Muscle layer of duodenum (tissue), 2 donors: ENCODE results near the gene C16orf96.
"Not testable (repeated sequence)": the region's sequence is repeated elsewhere in the genome, so short reads cannot be mapped to it uniquely, and the experiment has no call there.

Experiments
- H3K27ac ChIP-seq: one replicate; pipeline ENCODE4 v1.7.0; 2013; ENCODE audit warnings: mild to moderate bottlenecking, low read length
- H3K27me3 ChIP-seq: one replicate; pipeline ENCODE4 v1.7.0; 2013; ENCODE audit warnings: low read depth, mild to moderate bottlenecking, control low read depth, low read length
- H3K36me3 ChIP-seq, 2 donors: one replicate each; pipeline ENCODE4 v1.7.0; 2013; ENCODE audit warnings: low read length in 2 of 2, control low read depth in 1 of 2, mild to moderate bottlenecking in 1 of 2; ENCODE audit not compliant: insufficient read depth in 2 of 2, control insufficient read depth in 1 of 2
- H3K4me1 ChIP-seq, 2 donors: one replicate each; pipeline ENCODE4 v1.7.0; 2013; ENCODE audit warnings: low read length in 2 of 2, mild to moderate bottlenecking in 2 of 2, control low read depth in 1 of 2, moderate library complexity in 1 of 2; ENCODE audit not compliant: insufficient read depth in 2 of 2, control insufficient read depth in 1 of 2
- H3K4me3 ChIP-seq, 2 donors: one replicate each; pipeline ENCODE4 v1.7.0; 2013; ENCODE audit warnings: low read length in 2 of 2, low read depth in 1 of 2, mild to moderate bottlenecking in 1 of 2
- H3K9me3 ChIP-seq, 2 donors: one replicate each; pipeline ENCODE4 v1.7.0; 2013; ENCODE audit warnings: low read length in 2 of 2, control low read depth in 1 of 2, mild to moderate bottlenecking in 1 of 2; ENCODE audit not compliant: control insufficient read depth in 1 of 2
- donor health status: healthy.

The C16orf96 gene

DNA sequence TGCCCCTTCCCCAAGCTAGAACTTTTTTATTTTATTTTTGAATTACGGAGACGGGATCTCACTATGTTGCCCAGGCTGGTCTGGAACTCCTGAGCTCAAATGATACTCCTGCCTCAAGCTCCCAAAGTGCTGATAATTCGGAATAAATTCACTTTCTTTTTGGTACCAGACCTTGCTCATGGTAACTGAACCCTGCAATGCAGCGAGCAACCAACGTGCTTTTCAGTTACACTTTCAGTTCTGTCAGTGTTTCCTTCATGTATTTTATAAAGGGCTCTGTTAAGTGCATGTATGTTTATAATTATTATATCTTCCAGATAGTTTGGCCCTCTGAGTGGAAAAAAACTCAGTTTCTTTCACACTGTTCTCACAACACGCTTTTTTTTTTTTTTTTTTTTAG lies 13.9 kb downstream of the C16orf96 start:
- no peaks in the 10 kb centered on the region for H3K4me1 ChIP-seq
- no peak overlapping the region for H3K4me3 ChIP-seq
- no peaks in the 10 kb centered on the region for H3K9me3 ChIP-seq
- no peak overlapping the region for H3K27ac ChIP-seq
- no peaks in the 10 kb centered on the region for H3K36me3 ChIP-seq
- H3K27me3 ChIP-seq = no peaks in the 10 kb centered on the region

DNA sequence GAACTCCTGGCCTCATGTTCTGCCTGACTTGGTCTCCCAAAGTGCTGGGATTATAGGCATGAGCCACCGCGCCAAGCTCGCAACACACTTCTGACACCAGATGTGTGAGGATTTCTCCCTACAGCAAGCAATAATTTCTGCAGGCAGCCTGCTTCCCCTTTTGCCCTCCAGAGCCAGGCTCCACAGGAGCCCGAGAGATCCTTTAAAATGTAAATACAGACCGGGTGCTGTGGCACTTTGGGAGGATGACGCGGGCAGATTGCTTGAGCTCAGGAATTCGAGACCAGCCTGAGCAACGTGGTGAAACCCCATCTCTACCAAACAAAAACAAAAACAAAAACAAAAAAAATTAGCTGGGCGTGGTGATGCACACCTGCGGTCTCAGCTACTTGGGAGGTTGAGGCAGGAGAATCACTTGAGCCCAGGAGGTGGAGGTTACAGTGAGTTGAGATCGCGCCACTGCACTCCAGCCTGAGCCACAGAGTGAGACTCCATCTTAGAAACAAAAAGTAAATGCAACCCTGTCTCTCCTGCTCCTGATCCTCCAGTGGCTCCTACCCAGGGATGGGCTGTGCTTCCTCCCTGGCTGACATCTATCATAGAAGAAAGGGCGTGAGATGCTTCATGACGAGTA lies 14.7 kb downstream of the C16orf96 start:
- H3K4me3 ChIP-seq = no peak overlapping the region
- H3K4me1 ChIP-seq = no peaks in the 10 kb centered on the region
- H3K27me3 ChIP-seq = no peaks in the 10 kb centered on the region
- H3K27ac ChIP-seq = no peak overlapping the region
- H3K36me3 ChIP-seq = no peaks in the 10 kb centered on the region
- no peaks in the 10 kb centered on the region for H3K9me3 ChIP-seq

DNA sequence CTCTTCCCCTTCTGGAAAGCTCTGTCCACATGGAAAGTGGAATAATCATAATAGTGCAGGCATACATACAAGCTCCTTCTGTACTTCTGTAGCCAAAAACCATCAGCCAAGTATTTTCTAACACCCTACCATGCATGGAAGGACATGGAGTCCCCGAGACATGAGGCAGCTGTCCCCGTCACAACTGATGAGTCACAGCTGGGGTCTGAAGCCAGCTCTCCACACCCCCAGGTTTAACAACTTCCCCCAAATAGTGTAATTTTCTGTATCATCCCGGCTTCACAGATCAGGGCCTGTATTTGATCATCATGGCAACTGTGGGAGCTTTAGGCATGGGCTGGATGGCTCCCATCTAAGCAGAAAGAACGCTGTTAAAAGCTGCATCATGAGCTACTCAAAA lies 16.6 kb downstream of the C16orf96 start:
- Histone ChIP-seq H3K36me3 (no peaks in the 10 kb centered on the region), H3K27me3 (no peaks in the 10 kb centered on the region), H3K4me1 (no peaks in the 10 kb centered on the region), H3K9me3 (no peaks in the 10 kb centered on the region), H3K4me3 (no peak overlapping the region), H3K27ac (no peak overlapping the region)

DNA sequence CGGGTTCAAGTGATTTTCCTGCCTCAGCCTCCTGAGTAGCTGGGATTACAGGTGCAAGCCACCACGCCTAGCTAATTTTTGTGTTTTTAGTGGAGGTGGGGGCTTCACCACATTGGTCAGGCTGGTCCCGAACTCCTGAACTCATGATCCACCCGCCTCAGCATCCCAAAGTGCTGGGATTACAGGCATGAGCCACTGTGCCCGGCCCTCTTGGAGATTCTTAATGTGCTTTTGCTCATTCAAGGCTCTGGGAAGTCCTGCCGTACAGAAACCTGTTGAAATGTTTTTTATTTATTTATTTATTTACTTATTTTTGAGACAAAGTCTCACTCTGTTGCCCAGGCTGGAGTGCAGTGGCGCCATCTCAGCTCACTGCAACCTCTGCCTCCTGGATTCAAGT lies 17.8 kb downstream of the C16orf96 start:
- not testable (repeated sequence) for H3K9me3 ChIP-seq, H3K27ac ChIP-seq, H3K4me1 ChIP-seq, H3K27me3 ChIP-seq, H3K36me3 ChIP-seq, H3K4me3 ChIP-seq

DNA sequence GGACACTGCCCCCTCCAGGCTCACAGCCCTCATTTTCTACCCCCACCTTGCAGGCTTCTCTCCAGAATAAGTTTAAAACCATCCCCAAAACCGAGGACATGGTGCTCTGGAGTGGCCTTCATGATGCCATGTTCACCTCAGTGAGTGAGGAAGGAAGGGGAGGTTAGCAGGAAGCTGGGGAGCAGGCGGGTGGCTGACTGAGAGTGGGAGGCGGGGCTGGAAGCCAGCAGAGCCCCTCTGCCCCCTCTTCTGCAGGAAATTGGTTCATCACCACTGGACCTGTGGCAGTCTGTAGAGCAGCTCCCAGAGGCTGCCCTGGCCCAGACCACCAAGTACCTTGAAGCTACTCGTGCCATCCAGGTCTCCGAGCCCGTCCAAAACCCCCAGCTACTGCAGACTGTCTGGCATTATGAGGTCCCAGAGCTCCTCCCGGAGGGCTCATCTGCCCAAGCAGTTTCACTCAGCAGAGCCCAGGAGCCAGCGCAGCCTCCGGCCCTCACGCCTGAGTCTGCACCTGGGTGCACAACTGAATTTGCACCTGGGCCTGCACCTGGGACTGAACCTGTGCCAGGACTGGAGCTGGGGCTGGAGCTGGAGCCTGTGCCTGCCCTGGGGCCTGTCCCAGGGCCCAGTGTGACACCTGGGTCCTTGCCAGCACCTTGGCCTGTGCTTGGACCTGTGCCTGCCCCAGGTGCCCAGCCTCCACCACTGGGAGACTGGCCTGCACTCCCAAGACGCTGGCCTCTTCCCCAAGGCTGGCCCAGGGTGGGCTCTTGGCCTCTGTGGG lies 19.0 kb downstream of the C16orf96 start:
- Histone ChIP-seq H3K4me3 (no peak overlapping the region), H3K9me3 (no peaks in the 10 kb centered on the region), H3K27ac (no peak overlapping the region), H3K27me3 (no peaks in the 10 kb centered on the region), H3K4me1 (no peaks in the 10 kb centered on the region), H3K36me3 (no peaks in the 10 kb centered on the region)

DNA sequence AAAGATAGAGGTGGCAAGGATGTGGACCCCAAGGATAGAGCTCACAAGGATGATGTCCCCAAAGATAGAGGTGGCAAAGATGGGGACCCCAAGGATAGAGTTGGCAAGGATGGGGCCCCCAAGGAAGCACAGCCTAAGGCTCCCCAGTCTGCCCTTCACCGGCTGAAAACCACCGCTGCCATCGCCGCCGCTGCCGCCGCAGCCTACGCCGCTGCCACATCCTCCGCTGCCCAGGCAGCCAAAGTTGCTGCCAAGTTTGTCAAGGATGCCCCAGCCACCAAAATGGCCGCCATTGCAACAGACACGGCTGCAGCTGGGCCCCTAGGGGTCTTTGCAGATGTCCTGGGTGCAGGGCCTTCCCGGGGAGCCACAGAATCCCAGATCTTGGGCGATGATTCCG lies 19.9 kb downstream of the C16orf96 start:
- no peaks in the 10 kb centered on the region for H3K9me3 ChIP-seq
- H3K27me3 ChIP-seq = no peaks in the 10 kb centered on the region
- no peaks in the 10 kb centered on the region for H3K4me1 ChIP-seq
- no peaks in the 10 kb centered on the region for H3K36me3 ChIP-seq
- no peak overlapping the region for H3K27ac ChIP-seq
- H3K4me3 ChIP-seq = no peak overlapping the region

DNA sequence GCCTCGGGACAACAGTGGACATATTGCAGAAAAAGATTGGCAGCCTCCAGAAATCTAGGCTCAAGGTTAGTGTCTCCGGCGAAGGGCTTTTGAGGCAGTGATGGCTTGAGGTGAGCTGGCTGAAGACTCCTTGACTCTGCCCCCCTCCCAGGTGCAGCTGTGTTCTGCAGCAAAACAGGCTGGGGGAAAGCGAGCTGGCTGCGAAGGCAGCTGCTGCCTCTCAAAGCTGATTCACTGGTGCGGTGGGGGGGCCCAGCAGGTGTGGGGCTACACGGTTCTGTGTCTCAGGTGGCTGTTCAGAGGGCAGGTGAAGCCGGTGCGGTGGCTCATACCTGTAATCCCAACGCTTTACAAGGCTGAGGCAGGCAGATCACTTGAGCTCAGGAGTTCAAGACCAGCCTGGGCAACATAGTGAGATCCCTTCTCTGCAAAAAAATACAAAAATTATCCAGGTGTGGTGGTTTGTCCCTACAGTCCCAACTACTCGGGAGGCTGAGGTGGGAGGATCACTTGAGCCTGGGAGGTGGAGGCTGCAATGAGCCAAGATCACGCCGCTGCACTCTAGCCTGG lies 22.9 kb downstream of the C16orf96 start:
- no peaks in the 10 kb centered on the region for H3K36me3 ChIP-seq
- no peaks in the 10 kb centered on the region for H3K4me1 ChIP-seq
- H3K9me3 ChIP-seq = no peaks in the 10 kb centered on the region
- H3K27me3 ChIP-seq = no peaks in the 10 kb centered on the region
- H3K4me3 ChIP-seq = no peak overlapping the region
- no peak overlapping the region for H3K27ac ChIP-seq

DNA sequence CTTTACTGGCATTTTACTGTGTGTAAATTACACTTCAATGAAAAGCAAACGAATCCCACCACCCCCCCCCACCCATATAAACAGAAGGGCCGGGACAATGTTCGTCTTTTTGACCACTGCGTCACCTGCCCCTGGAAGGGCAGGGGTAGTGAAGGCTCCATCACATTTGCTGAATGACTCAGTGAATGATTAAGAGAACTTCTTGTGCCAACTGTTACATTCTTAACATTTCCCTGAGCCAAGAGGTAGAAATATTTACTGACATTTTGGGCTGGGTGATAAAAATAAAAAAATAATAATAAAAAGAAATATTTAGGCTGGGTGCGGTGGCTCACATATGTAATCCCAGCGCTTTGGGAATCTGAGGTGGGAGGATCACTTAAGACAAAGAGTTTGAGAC lies 24.1 kb downstream of the C16orf96 start:
- Histone ChIP-seq H3K4me3 (no peak overlapping the region), H3K9me3 (no peaks in the 10 kb centered on the region), H3K4me1 (no peaks in the 10 kb centered on the region), H3K36me3 (no peaks in the 10 kb centered on the region), H3K27ac (no peak overlapping the region), H3K27me3 (no peaks in the 10 kb centered on the region)

DNA sequence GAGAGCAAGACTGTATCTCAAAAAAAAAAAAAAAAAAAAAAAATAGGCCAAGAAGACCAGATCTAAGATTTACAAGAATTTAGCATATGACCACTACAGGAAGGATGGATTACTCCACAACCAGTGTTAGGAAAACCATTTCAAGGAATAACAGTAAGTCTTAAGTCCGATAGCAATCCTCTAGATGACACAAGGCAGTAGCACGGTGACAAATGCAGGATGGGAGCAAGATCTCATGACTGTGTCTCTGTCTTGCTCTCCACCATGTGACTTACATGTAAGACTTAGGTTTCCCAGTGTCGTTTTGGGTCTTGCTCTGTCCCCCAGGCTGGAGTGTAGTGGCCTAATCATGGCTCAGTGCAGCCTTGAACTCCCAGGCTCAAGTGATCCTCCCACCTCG lies 27.8 kb downstream of the C16orf96 start:
- no peaks in the 10 kb centered on the region for H3K36me3 ChIP-seq
- H3K27me3 ChIP-seq = no peaks in the 10 kb centered on the region
- H3K4me1 ChIP-seq = no peaks in the 10 kb centered on the region
- no peak overlapping the region for H3K27ac ChIP-seq
- H3K9me3 ChIP-seq = peaks cover 0 to 9% of the 10 kb centered on the region in 2 donors
- H3K4me3 ChIP-seq = no peak overlapping the region

DNA sequence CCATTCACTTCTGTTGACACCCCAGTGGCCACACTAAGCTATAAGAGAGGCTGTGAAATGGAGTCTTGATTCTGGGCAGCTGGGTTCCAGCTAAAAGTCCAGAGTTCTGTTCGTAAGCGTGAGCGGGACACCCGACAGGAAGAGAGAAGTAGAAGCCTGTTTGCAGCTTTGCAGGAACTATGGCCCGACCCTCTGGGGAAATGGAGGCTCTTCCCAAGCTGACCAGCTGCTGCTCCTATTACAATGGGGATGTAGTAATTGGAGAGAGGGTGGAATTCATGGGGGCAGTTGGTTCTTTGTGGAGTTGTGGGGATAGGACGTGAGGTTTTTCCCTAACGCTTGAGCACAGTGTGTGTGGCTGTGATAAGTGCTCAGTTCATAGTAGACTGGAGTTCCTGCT lies 30.2 kb downstream of the C16orf96 start:
- Histone ChIP-seq H3K4me1 (no peaks in the 10 kb centered on the region), H3K4me3 (no peak overlapping the region), H3K27me3 (no peaks in the 10 kb centered on the region), H3K27ac (no peak overlapping the region), H3K9me3 (peaks cover 0 to 9% of the 10 kb centered on the region in 2 donors), H3K36me3 (no peaks in the 10 kb centered on the region)

DNA sequence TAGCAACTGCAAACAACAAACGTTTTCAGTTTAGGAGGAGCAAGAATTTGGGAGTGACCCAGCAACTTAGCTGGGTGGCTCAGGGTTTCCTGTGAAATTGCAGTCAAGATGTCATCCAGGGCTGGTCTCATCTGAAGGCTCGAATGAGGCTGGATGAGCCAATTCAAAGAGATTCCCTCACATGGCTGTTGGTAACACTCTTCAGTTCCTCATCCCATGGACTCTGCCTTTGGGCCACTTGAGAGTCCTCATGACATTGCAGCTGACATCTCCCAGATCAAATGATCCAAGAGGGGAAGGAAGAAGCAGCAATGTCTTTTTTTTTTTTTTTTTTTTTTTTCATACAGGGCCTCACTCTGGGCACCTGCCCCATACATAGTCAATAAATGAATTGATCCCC lies 32.2 kb downstream of the C16orf96 start:
- Histone ChIP-seq H3K36me3 (no peaks in the 10 kb centered on the region), H3K4me3 (no peak overlapping the region), H3K4me1 (no peaks in the 10 kb centered on the region), H3K27me3 (no peaks in the 10 kb centered on the region), H3K9me3 (peaks cover 0 to 9% of the 10 kb centered on the region in 2 donors), H3K27ac (no peak overlapping the region)
